PFSK-1 (cell line): ENCODE data around the gene CCDC24.

ENCODE experiments used
- FOXP2 ChIP-seq: optimal IDR thresholded peaks from 2 replicates; pipeline ENCODE3; 2011; ENCODE audit warnings: borderline replicate concordance, control low read depth, inconsistent platforms; ENCODE audit not compliant: insufficient read depth; ENCODE audit errors: extremely low read length, extremely low read depth
- POLR2AphosphoS5 ChIP-seq: IDR thresholded peaks from 2 replicates; pipeline ENCODE4 v1.6.1; 2012; ENCODE audit warnings: low read depth, mild to moderate bottlenecking, control low read depth, low read length, moderate library complexity
- SIN3A ChIP-seq: IDR thresholded peaks from 2 replicates; pipeline ENCODE4 v1.6.1; 2012; ENCODE audit warnings: mild to moderate bottlenecking, low read length, moderate library complexity, borderline replicate concordance; ENCODE audit not compliant: insufficient read depth
- TAF1 ChIP-seq: IDR thresholded peaks from 2 replicates; pipeline ENCODE4 v1.6.1; 2012; ENCODE audit warnings: low read length, control low read depth, borderline replicate concordance; ENCODE audit not compliant: insufficient read depth
- TF ChIP-seq, protein P1 (sequence below), 2 experiments: IDR thresholded peaks; 2 replicates each; pipeline versions ENCODE4 v1.6.1 to v1.8.0; 2011 to 2012; ENCODE audit warnings: low read depth in 2 of 2, low read length in 2 of 2, control low read depth in 1 of 2, inconsistent platforms in 1 of 2, mild to moderate bottlenecking in 1 of 2, moderate library complexity in 1 of 2; ENCODE audit not compliant: insufficient read depth in 1 of 2

DNA sequence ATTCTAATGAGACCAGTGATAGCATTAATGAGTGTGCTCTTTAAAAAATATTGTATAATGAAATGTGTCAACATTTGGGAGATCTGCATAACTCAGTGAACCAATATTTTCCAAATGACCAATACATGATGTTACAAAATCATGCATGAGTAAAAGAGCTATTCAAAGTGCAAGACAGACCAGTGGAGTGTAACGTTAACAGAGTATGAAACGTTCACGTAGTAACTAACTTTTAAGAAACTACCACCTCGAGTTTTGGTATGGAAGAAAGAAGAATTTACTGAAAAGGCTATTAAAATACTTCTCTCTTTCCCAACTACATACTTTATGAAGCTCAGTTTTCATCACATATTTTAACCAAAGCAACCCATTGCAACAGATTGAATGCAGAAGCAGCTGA is 49.4 kb downstream of the CCDC24 start:
- no peak for TF ChIP-seq POLR2AphosphoS5
- no peak for TF ChIP-seq SIN3A
- no peak for TF ChIP-seq TAF1
- TF ChIP-seq, protein P1, sequence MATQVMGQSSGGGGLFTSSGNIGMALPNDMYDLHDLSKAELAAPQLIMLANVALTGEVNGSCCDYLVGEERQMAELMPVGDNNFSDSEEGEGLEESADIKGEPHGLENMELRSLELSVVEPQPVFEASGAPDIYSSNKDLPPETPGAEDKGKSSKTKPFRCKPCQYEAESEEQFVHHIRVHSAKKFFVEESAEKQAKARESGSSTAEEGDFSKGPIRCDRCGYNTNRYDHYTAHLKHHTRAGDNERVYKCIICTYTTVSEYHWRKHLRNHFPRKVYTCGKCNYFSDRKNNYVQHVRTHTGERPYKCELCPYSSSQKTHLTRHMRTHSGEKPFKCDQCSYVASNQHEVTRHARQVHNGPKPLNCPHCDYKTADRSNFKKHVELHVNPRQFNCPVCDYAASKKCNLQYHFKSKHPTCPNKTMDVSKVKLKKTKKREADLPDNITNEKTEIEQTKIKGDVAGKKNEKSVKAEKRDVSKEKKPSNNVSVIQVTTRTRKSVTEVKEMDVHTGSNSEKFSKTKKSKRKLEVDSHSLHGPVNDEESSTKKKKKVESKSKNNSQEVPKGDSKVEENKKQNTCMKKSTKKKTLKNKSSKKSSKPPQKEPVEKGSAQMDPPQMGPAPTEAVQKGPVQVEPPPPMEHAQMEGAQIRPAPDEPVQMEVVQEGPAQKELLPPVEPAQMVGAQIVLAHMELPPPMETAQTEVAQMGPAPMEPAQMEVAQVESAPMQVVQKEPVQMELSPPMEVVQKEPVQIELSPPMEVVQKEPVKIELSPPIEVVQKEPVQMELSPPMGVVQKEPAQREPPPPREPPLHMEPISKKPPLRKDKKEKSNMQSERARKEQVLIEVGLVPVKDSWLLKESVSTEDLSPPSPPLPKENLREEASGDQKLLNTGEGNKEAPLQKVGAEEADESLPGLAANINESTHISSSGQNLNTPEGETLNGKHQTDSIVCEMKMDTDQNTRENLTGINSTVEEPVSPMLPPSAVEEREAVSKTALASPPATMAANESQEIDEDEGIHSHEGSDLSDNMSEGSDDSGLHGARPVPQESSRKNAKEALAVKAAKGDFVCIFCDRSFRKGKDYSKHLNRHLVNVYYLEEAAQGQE (IDR thresholded peaks at IDR 0.05; ENCODE audit: insufficient read depth in 1 of 2, low read depth in 2 of 2, low read length in 2 of 2) = no peak
- no peak for TF ChIP-seq FOXP2
